HG03565 (cell line): ENCODE measurements around the gene ROR2.

Experiments used
- ATAC-seq: cut with Tn5 transposase; IDR thresholded peaks from one replicate; pipeline ENCODE4 v1.9.1; 2021; ENCODE audit warnings: mild to moderate bottlenecking, moderate library complexity; ENCODE audit not compliant: unreplicated experiment

ROR2 gene

GRCh38 chr9:91697201-91697600 is 252.8 kb downstream of the ROR2 start:
- no peak for ATAC-seq

GRCh38 chr9:91694081-91694870 is 255.8 kb downstream of the ROR2 start:
- no peak for ATAC-seq

- ATAC-seq = no peak
Observed at GRCh38 chr9:91693226-91693625, 256.8 kb downstream of the ROR2 start.

- ATAC-seq = no peak
Observed at GRCh38 chr9:91690540-91691249, 259.3 kb downstream of the ROR2 start.

GRCh38 chr9:91689006-91689405 is 261.0 kb downstream of the ROR2 start:
- no peak for ATAC-seq

- ATAC-seq = no peak
Observed at GRCh38 chr9:91683269-91683668, 266.8 kb downstream of the ROR2 start.

- no peak for ATAC-seq
Observed at GRCh38 chr9:91682806-91683205, 267.2 kb downstream of the ROR2 start.

- ATAC-seq = no peak
Observed at GRCh38 chr9:91681461-91682305, 268.3 kb downstream of the ROR2 start.

GRCh38 chr9:91680998-91681397 is 269.0 kb downstream of the ROR2 start:
- no peak for ATAC-seq

GRCh38 chr9:91680106-91680505 is 269.9 kb downstream of the ROR2 start:
- ATAC-seq = no peak

- ATAC-seq = no peak
Observed at GRCh38 chr9:91678807-91679580, 271.0 kb downstream of the ROR2 start.

GRCh38 chr9:91677822-91678436 is 272.1 kb downstream of the ROR2 start:
- ATAC-seq = no peak

GRCh38 chr9:91677331-91677730 is 272.7 kb downstream of the ROR2 start:
- no peak for ATAC-seq

- no peak for ATAC-seq
Observed at GRCh38 chr9:91676046-91676445, 274.0 kb downstream of the ROR2 start.

GRCh38 chr9:91664663-91665062 is 285.4 kb downstream of the ROR2 start:
- ATAC-seq = no peak

- ATAC-seq = no peak
Observed at GRCh38 chr9:91663858-91664257, 286.2 kb downstream of the ROR2 start.

- no peak for ATAC-seq
Observed at GRCh38 chr9:91661451-91661850, 288.6 kb downstream of the ROR2 start.

GRCh38 chr9:91660521-91660920 is 289.5 kb downstream of the ROR2 start:
- no peak for ATAC-seq

GRCh38 chr9:91659529-91660495 is 290.2 kb downstream of the ROR2 start:
- ATAC-seq = no peak
